Activated CD4-positive, alpha-beta T cell treated with anti-CD3 and anti-CD28 coated beads, Interleukin-2, Interleukin-4, amounts not matched to agents 100 ng/mL and 50 ng/mL, durations not matched to agents 16 hours and 8 hours (primary cell): ENCODE data around the gene RPL13.
"Not testable (repeated sequence)": the region's sequence is repeated elsewhere in the genome, so short reads cannot be mapped to it uniquely, and the experiment has no call there.

Experiments
- DNase-seq: peaks from one replicate; pipeline ENCODE4 v3.0.0-alpha.2; 2020; ENCODE audit warnings: low spot score

RPL13 gene

DNA sequence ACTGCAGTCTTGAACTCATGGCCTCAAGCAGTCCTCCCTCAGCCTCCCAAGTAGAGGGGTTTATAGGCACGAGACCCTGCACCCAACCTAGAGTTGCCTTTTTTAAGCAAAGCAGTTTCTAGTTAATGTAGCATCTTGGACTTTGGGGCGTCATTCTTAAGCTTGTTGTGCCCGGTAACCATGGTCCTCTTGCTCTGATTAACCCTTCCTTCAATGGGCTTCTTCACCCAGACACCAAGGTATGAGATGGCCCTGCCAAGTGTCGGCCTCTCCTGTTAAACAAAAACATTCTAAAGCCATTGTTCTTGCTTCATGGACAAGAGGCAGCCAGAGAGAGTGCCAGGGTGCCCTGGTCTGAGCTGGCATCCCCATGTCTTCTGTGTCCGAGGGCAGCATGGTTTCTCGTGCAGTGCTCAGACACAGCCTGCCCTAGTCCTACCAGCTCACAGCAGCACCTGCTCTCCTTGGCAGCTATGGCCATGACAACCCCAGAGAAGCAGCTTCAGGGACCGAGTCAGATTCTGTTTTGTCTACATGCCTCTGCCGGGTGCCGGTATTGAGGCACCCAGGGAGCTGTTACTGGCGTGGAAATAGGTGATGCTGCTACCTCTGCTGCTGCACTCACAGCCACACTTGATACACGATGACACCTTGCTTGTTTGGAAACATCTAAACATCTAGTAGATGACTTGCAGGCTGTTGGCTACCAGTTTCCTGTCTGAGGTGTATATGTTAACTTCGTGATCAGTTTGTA is 3.3 kb downstream of the RPL13 start:
- DNase-seq, result no peak

DNA sequence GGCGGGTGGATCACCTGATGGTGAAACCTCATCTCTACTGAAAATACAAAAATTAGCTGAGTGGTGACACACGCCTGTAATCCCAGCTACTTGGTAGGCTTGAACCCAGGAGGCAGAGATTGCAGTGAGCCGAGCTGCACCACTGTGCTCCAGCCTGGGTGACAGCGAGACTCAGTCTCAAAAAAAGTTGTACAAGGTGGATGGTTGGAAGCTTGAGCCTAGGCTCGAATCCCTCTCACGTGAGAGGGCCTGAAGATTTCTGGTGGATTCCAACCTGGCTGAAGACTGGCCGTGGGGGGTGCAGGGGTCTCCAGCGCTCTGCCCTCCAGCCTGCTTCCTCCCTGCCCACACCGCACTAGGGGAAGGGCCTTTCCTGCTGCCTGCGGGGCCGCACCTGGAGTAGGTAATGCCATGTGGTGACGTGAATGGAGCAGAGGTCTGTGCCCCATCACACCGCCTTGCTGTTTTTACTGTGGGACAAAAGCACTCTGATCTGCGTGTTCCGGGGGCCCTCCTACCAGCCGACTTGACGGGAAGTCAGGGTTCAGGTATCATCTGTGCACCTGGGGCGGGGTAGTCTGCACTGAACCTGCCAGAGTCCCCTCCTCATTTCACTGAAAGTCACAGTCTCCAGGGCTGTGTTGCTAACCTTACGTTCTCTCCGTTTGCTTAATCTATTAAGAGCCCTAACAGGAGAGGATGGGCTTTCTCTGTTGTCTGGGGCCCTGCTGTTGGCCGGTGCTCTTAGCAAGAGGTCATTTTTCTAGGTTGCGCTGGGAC is 4.2 kb downstream of the RPL13 start:
- no peak for DNase-seq

DNA sequence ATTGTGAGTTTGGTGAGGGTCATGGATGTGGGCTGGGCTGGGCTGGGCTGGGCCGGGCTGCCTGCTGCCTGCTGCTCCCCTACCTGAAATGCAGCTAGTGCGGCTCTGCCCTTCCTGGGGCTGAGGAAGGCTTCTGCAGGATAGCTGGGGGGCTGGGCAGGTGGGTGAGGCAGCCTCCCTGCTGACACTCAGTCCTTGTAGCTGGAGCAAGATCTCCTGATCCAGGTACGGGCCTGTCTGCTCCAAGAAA is 4.7 kb downstream of the RPL13 start:
- DNase-seq, result no peak

DNA sequence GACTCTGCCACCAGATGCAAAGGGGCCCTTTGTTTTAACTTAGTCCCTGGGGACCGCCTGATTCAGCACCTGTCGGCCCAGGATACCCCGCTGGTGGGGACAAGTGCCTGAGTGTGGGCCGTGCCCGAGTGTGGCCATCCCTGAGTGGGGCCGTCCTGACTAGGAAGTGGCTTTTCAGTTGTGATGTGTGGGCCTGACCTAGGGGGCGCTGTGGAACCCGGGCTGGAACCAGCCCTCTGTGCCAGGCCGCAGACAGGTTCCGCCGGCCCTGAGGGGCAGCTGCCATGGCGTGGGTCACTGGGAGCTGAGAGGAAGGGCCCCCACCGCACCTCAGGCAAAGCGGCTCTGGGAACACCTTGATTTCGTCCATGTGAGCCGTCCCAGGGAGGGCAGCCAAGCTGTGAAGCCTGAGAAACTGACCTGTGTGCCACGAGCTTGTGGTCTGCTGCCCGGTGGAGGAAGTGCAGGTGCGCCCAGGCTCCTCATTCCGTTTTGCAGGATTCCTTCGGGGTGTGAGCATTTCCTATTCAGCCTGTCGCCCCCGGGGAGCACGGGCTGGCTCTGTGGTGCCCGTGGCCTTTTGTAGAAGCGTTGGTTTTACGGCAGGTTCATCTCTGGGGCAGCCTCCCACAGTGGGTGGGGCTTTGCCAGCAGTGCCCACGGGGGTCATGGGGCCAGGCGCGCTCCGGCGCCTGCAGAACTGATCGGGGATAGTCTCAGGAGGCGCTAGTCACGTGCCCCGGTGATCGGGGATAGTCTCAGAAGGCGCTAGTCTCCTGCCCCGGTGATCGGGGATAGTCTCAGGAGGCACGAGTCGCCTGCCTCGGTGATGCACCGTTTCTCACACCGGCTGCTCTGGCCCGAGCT is 5.3 kb downstream of the RPL13 start:
- peak; percentile 76 for DNase-seq

DNA sequence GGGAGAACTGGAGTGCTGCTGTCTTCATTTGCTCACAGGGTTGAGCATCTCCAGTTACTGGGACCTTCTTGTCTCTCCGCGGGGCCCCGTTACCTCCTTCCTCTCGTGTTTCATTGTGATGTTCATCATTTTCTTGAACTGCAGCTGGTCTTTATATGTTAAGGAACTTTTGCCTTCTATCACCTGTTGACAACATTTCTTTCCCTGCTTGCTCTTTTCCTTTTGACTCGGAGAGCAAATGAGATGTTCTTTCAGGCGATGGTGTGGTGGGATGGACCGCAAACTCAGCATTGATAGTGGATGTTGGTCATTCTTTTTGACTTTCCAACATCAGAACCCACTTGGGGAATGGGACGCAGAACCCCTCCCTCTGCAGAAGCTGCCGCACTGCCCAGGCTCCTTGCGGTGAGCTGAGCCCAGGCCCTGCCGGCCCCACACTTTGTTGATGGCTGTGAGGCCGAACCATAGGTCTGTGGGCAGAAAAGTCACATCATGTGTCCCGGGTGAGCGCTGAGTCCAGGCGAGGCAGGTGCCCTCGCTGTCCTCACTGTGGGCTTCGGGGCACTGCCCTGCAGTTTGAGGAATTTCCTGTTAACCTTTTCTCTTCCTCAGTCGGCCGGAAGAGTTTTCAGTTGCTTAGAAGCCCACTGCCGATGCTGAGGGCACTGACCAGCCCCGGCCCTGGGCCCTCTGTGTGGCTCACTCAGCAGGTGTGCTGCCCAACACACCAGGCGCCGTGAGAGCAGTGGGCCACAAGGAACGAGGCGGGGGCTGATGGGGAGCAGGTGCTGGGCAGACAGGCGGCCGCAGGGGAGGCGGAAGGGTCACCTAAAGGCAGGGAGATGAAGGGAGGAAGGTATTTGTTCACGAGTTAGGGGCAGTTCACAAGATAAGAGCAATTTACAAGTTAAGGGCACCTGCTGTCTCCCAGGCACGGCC is 7.4 kb downstream of the RPL13 start:
- no peak for DNase-seq

DNA sequence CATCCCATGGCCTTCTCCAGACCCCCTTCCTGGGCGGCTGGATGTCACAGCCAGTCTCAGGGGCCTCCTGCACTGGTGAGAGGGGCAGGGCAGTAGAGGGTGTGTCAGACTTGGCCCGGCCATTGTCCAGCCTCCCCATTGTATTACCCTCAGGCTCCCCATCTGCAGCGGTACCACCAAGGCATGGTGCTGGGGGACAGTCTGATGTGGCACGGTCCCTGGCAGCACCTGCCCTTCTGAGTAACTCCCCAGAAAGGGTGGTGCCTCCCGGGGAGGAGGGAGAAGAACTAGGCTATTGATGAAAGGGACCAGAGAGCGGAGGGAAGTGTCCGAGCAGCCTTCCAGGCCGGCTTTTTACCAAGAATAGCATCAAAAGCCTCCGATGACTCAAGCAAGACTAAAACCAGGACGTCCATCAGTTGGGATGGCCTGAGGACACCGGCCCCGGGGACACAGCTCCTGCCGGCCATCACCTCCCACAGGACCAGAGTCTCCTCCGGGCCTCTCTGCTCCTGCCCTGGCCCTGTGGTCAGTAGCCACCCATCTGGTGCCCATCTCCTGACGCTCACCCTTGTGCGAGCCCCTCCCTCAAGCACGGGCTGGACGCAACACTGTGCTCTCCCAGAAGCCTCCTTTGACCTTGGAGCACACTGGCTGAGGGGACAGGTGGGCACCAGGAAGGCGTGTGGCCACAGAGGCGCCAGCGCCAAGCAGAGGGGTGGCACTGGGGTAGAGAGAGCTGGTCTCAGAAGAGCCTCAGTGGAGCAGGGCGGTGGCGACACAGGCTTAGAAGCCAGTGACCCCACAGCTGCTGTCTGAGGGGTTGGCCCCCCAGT is 9.2 kb downstream of the RPL13 start:
- DNase-seq, result no peak

DNA sequence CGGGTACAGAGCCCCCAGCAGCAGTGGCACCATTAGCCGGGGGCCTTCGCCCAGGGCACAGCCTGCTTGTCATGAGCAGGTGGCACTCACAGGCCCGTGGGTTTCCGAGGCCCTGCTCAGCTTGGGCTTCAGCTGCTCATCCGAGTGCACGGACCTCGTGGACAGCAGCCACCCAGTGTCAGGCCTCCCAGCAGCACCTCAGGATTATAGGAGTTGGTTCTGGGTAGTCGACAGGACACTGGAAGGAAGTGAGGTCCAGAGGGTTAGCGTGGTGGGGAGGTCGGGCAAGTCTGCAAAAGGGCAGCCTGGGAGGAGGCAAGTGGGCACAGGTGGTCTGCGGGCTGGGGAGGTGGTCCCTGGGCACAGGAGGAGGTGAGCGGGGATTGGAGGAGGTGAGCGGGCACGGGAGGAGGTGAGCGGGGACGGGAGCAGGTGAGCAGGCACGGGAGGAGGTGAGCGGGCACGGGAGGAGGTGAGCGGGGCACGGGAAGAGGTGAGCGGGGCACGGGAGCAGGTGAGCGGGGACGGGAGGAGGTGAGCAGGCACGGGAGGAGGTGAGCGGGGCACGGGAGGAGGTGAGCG is 10.0 kb downstream of the RPL13 start:
- no peak for DNase-seq

DNA sequence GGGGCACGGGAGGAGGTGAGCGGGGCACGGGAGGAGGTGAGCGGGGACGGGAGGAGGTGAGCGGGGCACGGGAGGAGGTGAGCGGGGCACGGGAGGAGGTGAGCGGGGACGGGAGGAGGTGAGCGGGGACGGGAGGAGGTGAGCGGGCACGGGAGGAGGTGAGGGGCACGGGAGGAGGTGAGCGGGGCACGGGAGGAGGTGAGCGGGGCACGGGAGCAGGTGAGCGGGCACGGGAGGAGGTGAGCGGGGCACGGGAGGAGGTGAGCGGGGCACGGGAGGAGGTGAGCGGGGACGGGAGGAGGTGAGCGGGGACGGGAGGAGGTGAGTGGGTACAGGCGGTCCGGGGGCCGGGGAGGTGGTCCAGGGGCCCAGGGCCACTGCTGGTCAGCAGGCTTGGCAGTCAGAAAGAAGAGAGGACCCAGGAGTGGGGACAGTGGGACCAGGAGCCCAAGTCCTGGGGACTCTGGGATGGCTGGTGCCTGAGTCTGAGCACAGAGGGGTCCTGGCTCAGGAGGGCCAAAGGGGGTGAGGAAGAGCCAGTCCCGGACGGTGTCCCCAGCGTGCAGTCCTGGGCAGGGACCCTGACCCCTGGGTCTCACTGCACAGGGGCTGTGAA is 10.6 kb downstream of the RPL13 start:
- DNase-seq, result not testable (repeated sequence)

DNA sequence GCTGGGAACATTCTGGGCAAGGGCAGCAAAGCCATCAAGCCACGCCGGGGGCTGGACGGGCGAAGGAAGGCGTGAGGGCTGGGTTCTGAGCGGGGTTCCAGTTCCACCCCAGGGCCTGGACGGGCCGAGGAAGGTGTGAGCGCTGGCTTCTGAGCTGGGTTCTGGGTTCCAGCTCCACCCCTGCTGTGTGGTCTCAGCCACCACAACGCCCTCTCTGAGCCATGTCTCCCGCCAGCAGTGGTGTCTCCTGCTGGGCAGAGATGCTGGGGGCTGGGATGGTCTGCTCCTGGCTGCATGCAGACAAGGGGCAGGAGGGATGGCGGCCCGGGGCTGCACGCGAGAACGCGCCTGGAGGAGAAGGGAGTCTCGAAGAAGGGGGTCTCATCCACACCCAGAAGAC is 11.2 kb downstream of the RPL13 start:
- no peak for DNase-seq

DNA sequence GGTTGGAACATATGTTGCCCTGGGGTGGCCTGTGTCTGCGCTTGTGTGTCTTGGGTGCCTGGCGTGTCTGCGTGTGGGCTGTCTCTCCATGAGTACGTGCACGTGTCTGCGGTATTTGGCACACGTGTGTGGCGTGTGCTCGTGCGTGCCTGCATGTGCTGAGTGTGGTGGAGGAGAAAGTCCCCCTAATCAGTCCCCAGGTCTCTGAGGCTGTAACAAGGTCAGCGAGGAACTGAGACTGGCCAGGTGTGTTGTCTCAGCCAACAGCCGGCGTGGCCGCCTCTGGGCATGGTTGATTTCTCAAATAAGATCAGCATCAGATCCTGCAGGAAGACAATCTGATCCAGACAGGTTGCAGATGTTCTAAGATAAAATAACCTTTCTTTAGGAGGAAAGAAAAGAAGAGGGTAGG is 11.6 kb downstream of the RPL13 start:
- no peak for DNase-seq

DNA sequence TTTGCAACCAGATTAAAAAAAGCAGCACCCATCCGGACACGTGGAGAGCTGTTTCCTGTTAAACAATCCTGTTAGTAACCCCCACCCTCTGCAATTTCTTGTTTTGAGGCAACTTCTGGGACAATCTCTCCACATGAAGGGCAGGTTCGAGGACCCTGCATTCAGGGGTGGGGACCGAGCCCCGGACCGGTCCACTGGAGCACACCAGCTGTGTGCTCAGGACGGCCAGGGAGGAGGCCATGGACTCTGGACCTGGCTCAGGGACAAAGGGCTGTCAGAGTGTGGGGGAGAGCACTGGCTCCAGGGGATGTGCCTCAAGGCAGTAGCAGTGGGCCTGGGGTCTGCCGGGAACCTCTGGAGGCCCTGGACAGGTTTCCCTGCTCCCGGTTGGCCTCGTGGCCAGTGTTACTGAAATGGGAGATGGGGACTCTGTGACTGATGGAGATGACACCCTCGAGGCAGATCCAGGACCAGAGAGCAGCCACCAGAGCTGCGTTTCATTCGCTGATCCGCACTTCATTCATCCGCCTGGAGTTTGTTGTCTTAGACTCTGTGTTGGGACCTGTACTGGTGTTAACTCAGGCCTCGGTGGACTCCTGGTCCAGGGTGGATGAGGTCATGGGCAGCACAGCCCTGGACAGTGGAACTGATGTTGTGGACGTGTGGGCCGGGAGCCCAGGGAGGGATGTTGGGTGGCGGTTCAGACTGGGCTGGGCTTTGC is 12.2 kb downstream of the RPL13 start:
- no peak for DNase-seq

DNA sequence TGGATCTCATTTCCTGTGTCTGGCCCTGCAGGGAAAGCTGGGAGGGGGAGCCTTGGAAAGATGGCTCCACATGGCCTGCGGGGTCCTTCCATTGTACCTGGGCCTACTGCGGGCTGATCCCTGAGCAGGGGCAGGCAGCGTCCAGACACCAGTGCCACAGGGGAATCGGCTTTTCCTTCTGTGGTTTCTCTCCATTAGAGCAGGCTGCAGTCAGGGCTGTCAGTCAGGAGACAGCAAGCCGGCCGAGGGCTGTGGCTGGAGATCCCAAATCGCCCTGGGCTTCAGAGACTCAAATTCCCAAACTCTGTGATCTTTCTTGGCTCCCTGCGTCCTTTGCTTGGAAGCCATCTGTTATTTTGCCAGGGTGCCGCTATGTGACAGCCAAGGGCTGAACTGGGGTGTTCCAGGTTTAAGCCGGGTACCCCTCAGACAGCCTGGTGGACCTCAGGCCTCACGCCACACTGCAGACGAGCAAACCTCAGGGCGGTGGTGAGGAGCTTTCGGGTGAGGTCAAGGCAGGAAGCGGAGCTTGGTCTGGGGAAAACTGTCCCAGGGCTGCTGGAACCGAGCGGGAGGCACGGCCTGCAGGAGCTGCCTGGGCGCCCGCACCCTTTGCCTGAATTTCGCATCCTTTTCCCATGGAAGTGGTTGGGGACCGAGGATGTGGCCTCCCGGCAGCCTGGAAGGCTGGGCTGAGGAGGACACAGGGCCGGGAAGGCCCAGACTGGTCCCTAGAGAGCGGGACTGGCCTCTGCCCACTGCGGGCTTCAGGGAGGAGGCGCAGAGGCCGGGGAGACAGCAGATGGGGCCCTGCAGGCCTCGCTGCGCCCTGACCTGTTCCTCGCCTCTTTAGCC is 13.6 kb downstream of the RPL13 start:
- DNase-seq, result no peak

DNA sequence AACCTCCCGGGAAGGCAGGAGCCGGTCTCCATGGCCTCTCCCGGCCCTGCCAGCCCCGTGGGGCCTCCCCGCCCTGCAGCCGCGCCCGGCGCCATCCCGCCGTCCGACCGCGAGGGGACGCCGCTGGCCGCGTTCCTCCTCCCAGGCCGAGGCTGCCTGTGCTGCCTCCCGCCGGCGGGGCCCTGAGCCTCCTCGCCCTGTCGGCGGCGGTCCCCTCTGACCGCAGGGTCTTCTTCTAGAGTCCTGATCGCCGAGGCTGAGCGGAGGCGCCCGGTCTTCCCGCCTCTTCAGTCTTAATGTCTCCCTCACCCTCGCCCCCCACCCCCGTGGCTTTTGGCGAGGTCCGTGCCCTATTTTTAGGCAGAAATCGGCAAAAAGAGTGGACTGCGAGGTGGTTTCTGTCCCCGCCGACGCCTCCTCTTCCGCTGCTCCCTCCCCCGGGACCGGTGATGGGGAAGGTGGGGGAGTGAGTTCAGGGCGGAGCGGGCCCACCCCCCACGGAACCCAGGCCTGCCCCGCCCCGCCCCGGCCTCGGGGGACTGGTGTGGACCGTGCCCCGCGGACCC is 14.3 kb downstream of the RPL13 start:
- DNase-seq, result peak; percentile 62

DNA sequence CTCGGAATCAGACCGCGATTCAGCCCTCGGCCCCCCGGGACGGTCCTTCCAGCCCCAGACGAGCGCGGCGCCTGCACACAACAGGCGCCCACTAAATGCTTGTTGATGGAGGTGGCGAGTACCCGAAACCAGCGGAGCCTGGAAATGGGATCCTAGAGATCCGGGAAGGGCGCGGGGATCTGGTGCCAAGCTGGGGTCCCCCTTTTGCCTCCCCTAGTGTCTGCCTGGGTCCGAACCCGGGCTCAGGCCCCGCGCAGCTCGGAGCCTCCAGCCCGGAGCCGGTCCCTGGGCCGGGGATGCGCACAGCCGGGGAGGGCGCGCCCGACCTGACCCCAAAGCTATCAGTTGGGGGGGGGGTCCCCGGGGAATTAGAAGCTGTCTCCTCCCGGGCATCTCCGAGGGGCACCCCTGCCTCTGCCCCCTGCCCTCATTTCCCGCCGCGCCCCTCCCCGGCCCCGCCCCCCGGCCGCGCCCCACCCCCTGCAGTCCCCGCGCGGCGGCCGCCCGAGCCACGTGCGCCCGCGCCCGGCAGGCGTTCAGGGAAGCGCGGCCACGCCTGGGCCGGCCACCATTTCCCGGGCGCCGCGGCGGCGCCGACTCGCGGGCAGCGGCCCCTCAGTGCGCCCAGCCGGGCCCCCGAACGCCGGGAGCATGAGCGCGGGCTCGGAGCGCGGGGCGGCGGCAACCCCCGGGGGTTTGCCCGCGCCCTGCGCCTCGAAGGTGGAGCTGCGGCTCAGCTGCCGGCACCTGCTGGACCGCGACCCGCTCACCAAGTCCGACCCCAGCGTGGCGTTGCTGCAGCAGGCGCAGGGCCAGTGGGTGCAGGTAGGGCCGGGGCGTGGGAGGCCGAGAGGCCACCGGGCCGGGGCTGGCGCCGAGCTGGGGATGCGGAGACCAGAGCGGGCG is 15.0 kb downstream of the RPL13 start, which contains the start of gene CPNE7:
CPNE7 (plus strand) TSS at position 512 of the 906 bp plus-strand sequence; CDS start at position 652, 140 bp downstream.
- no peak for DNase-seq

DNA sequence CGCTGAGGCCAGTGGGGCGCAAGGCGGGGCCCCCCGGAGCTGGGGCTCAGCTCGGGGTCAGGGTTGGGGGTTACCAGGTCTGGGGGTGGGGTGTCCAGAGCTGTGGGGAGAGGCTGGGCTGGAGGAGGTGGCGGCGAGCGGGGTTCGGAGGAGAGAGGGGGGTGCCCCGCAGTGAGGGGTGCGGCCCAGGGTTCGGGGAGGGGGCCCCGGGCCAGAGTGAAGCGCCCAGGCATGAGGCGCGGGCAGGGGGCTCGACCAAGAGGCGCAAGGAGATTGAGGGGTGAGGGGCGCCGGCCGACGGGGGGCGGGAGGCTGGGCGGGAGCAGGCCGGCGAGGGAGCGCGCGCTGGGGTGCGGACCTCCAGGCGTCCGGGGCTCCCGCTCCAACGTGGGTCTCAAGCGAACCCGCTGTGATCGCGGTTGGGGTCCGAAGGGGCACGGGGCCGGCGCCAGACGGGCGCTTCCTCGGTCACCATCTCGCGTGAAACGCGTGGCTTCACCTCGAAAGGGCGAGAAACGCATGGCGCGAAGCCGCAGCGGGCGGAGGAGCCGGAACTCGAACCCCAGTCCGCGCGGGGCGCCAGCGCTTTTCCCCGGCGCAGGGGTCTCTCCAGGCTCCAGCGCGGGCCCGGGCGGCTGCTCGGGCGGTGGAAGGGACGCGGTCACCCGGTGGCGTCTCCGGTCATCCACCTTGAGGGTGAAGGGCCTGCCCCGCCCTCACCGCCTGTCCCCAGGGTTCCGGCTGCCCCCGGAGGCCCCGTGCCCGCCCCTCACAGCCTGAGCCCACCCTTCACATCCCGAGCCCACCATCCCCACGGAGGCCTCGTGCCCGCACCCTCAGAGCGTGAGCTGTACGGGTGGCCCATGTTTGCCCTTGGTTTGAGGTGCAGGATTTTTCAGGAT is 15.9 kb downstream of the RPL13 start:
- no peak for DNase-seq
